Esophagus (tissue), 2 donors: ENCODE results near the gene PRKCH. TPM values are rescaled to one million over a fixed set of nuclear protein-coding genes. Genes with fewer than 3 reads are reported as not detected.
A peak's percentile ranks its signal among the peaks of the same experiment; 100 is the strongest.

Experiments
- H3K27ac ChIP-seq, 2 donors: one replicate each; pipeline ENCODE4 v1.5.1; 2013; ENCODE audit warnings: low read depth in 2 of 2, mild to moderate bottlenecking in 2 of 2, inconsistent platforms in 1 of 2, low read length in 1 of 2, moderate library complexity in 1 of 2
- H3K27me3 ChIP-seq, 2 donors: one replicate each; pipeline ENCODE4 v1.6.1; 2013; ENCODE audit warnings: low read length in 2 of 2, control low read depth in 1 of 2, mild to moderate bottlenecking in 1 of 2; ENCODE audit not compliant: insufficient read depth in 2 of 2, control insufficient read depth in 1 of 2
- H3K36me3 ChIP-seq, 2 donors: one replicate each; pipeline ENCODE4 v1.6.1; 2013; ENCODE audit warnings: low read length in 1 of 2; ENCODE audit not compliant: control insufficient read depth in 2 of 2, insufficient read depth in 2 of 2
- H3K4me1 ChIP-seq, 2 donors: one replicate each; pipeline ENCODE4 v1.6.1; 2013; ENCODE audit warnings: low read length in 1 of 2; ENCODE audit not compliant: control insufficient read depth in 2 of 2, insufficient read depth in 2 of 2
- H3K4me3 ChIP-seq, 2 donors: one replicate each; pipeline ENCODE4 v1.5.1; 2013; ENCODE audit warnings: low read length in 2 of 2, mild to moderate bottlenecking in 2 of 2, low read depth in 1 of 2, moderate library complexity in 1 of 2
- H3K9me3 ChIP-seq, 2 donors: one replicate each; pipeline ENCODE4 v1.6.1; 2013; ENCODE audit warnings: mild to moderate bottlenecking in 2 of 2, low read depth in 1 of 2, low read length in 1 of 2, moderate library complexity in 1 of 2; ENCODE audit not compliant: control insufficient read depth in 2 of 2, insufficient read depth in 1 of 2
- WGBS, 2 donors: extraction: QIAGEN DNeasy Blood & Tissue Kit; methylation state at CpG; one replicate each; pipeline ENCODE4 v1.1.7; 2013; 5-methylcytosine and 5-hydroxymethylcytosine counted together
- polyA plus RNA-seq, 2 donors: library from polyadenylated mRNA; stranded (reverse); fragments of 200-250 nt; gene quantifications; one replicate each; pipeline ENCODE4 v1.2.3, GENCODE V29; 2013
- donor health status: healthy with polysubstance abuse.
- donor health status: Bipolar disorder and iron deficiency.

The PRKCH gene
- polyA plus RNA-seq, 2 donors, result 17.3 to 17.6 TPM

GRCh38 chr14:61567838-61568571 is 246.6 kb downstream of the PRKCH start:
- H3K27ac ChIP-seq, result peak overlapping the region; percentile 71 to 81
- peak overlapping the region in 1 of 2 donors; percentile 24 for H3K4me3 ChIP-seq
- WGBS, 2 donors, result 53 to 60% methylated on average over 13 of the region's 13 CpGs
- H3K36me3 ChIP-seq, result no peaks in the 10 kb centered on the region
- no peaks in the 10 kb centered on the region for H3K9me3 ChIP-seq
- peaks cover 14 to 25% of the 10 kb centered on the region in 2 donors for H3K4me1 ChIP-seq
- no peaks in the 10 kb centered on the region for H3K27me3 ChIP-seq

GRCh38 chr14:61568572-61569011 is 247.2 kb downstream of the PRKCH start:
- H3K36me3 ChIP-seq, result no peaks in the 10 kb centered on the region
- peaks cover 14 to 23% of the 10 kb centered on the region in 2 donors for H3K4me1 ChIP-seq
- no peaks in the 10 kb centered on the region for H3K27me3 ChIP-seq
- peak overlapping the region; percentile 71 to 81 for H3K27ac ChIP-seq
- WGBS, 2 donors, result 18 to 20% methylated on average over 32 to 34 of the region's 34 CpGs
- no peaks in the 10 kb centered on the region for H3K9me3 ChIP-seq
- H3K4me3 ChIP-seq, result peak overlapping the region; percentile 8 to 24

- H3K27me3 ChIP-seq, result no peaks in the 10 kb centered on the region
- no peak overlapping the region for H3K4me3 ChIP-seq
- no peaks in the 10 kb centered on the region for H3K36me3 ChIP-seq
- H3K27ac ChIP-seq, result peak overlapping the region; percentile 71 to 81
- H3K9me3 ChIP-seq, result no peaks in the 10 kb centered on the region
- 72 to 83% methylated on average over 1 of the region's 1 CpG for WGBS, 2 donors
- peaks cover 12 to 24% of the 10 kb centered on the region in 2 donors for H3K4me1 ChIP-seq
Measured at GRCh38 chr14:61569308-61569707, 247.9 kb downstream of the PRKCH start.

- Histone ChIP-seq H3K27me3 (no peaks in the 10 kb centered on the region), H3K4me1 (peaks cover 12 to 25% of the 10 kb centered on the region in 2 donors), H3K27ac (peak overlapping the region; percentile 71 to 81), H3K9me3 (no peaks in the 10 kb centered on the region), H3K4me3 (no peak overlapping the region), H3K36me3 (no peaks in the 10 kb centered on the region)
- WGBS, 2 donors, result 64 to 67% methylated on average over 9 of the region's 9 CpGs
Measured at GRCh38 chr14:61569812-61570548, 248.6 kb downstream of the PRKCH start.

GRCh38 chr14:61570549-61571290 is 249.3 kb downstream of the PRKCH start:
- Histone ChIP-seq H3K36me3 (no peaks in the 10 kb centered on the region), H3K4me3 (no peak overlapping the region), H3K4me1 (peaks cover 12 to 25% of the 10 kb centered on the region in 2 donors), H3K27ac (peak overlapping the region in 1 of 2 donors; percentile 22), H3K9me3 (no peaks in the 10 kb centered on the region), H3K27me3 (no peaks in the 10 kb centered on the region)
- WGBS, 2 donors, result 56 to 61% methylated on average over 6 of the region's 6 CpGs

- no peak overlapping the region for H3K4me3 ChIP-seq
- no peak overlapping the region for H3K27ac ChIP-seq
- H3K9me3 ChIP-seq, result no peaks in the 10 kb centered on the region
- H3K27me3 ChIP-seq, result no peaks in the 10 kb centered on the region
- peaks cover 12 to 25% of the 10 kb centered on the region in 2 donors for H3K4me1 ChIP-seq
- 77 to 80% methylated on average over 2 of the region's 2 CpGs for WGBS, 2 donors
- no peaks in the 10 kb centered on the region for H3K36me3 ChIP-seq
Measured at GRCh38 chr14:61571917-61572316, 250.5 kb downstream of the PRKCH start.

- Histone ChIP-seq H3K36me3 (no peaks in the 10 kb centered on the region), H3K27ac (no peak overlapping the region), H3K4me3 (no peak overlapping the region), H3K9me3 (no peaks in the 10 kb centered on the region), H3K27me3 (no peaks in the 10 kb centered on the region), H3K4me1 (peaks cover 7 to 16% of the 10 kb centered on the region in 2 donors)
- WGBS, 2 donors, result 51 to 59% methylated on average over 3 of the region's 3 CpGs
Measured at GRCh38 chr14:61573321-61573720, 251.9 kb downstream of the PRKCH start.

- Histone ChIP-seq H3K27me3 (no peaks in the 10 kb centered on the region), H3K9me3 (no peaks in the 10 kb centered on the region), H3K4me3 (no peak overlapping the region), H3K4me1 (peaks cover 2 to 10% of the 10 kb centered on the region in 2 donors), H3K27ac (peak overlapping the region; percentile 29 to 64), H3K36me3 (no peaks in the 10 kb centered on the region)
- WGBS, 2 donors, result 36 to 40% methylated on average over 7 of the region's 7 CpGs
Measured at GRCh38 chr14:61573748-61574513, 252.6 kb downstream of the PRKCH start.

GRCh38 chr14:61574514-61574807 is 253.1 kb downstream of the PRKCH start:
- 63 to 72% methylated on average over 7 of the region's 7 CpGs for WGBS, 2 donors
- Histone ChIP-seq H3K9me3 (no peaks in the 10 kb centered on the region), H3K27me3 (no peaks in the 10 kb centered on the region), H3K36me3 (no peaks in the 10 kb centered on the region), H3K27ac (peak overlapping the region; percentile 29 to 64), H3K4me3 (no peak overlapping the region), H3K4me1 (peaks cover 0 to 6% of the 10 kb centered on the region in 2 donors)
